Activated CD4-positive, alpha-beta T cell treated with anti-CD3 and anti-CD28 coated beads, Interleukin-2, amount 50 U/mL, for 1 hour (primary cell): ENCODE data around the gene MRPL37.
"Not testable (repeated sequence)": the region's sequence is repeated elsewhere in the genome, so short reads cannot be mapped to it uniquely, and the experiment has no call there.

Experiments used
- DNase-seq: peaks from one replicate; pipeline ENCODE4 v3.0.0-alpha.2; 2020

MRPL37 gene

GRCh38 chr1:54172614-54173599, 27.1 kb upstream of the MRPL37 start:
- DNase-seq = no peak

GRCh38 chr1:54173681-54174080, 26.3 kb upstream of the MRPL37 start:
- no peak for DNase-seq

- DNase-seq = no peak
These were observed 25.9 kb upstream of the MRPL37 start for GRCh38 chr1:54174106-54174505.

- no peak for DNase-seq
These were observed 23.2 kb upstream of the MRPL37 start for GRCh38 chr1:54176621-54177327.

- no peak for DNase-seq
These were observed 22.2 kb upstream of the MRPL37 start for GRCh38 chr1:54177726-54178125.

GRCh38 chr1:54178296-54179070, 21.5 kb upstream of the MRPL37 start:
- DNase-seq = no peak

- no peak for DNase-seq
These were observed 19.1 kb upstream of the MRPL37 start for GRCh38 chr1:54180701-54181360.

- no peak for DNase-seq
These were observed 13.9 kb upstream of the MRPL37 start for GRCh38 chr1:54186056-54186455.

GRCh38 chr1:54188291-54188690, 11.7 kb upstream of the MRPL37 start:
- no peak for DNase-seq

- no peak for DNase-seq
These were observed 9.4 kb upstream of the MRPL37 start for GRCh38 chr1:54190526-54190925.

GRCh38 chr1:54191525-54191924, 8.4 kb upstream of the MRPL37 start:
- no peak for DNase-seq

GRCh38 chr1:54193453-54193852, 6.5 kb upstream of the MRPL37 start:
- no peak for DNase-seq

GRCh38 chr1:54199151-54199764, 709 bp upstream of the MRPL37 start:
- DNase-seq = no peak

GRCh38 chr1:54200519-54200997, 591 bp downstream of the MRPL37 start:
- DNase-seq = no peak

- no peak for DNase-seq
These were observed 4.2 kb downstream of the MRPL37 start for GRCh38 chr1:54204199-54204598.

GRCh38 chr1:54207287-54207686, 7.3 kb downstream of the MRPL37 start:
- DNase-seq = no peak

GRCh38 chr1:54207896-54208295, 7.9 kb downstream of the MRPL37 start:
- DNase-seq = not testable (repeated sequence)

GRCh38 chr1:54212872-54213271, 12.9 kb downstream of the MRPL37 start:
- DNase-seq = no peak

GRCh38 chr1:54215523-54215922, 15.6 kb downstream of the MRPL37 start:
- no peak for DNase-seq

GRCh38 chr1:54218883-54219687, 19.1 kb downstream of the MRPL37 start:
- no peak for DNase-seq

GRCh38 chr1:54219688-54220003, 19.7 kb downstream of the MRPL37 start:
- no peak for DNase-seq
